Measurements from ENCODE around the gene SYNJ2.

Gene SYNJ2

GRCh38 chr6:158057213-158057987 lies 75.7 kb downstream of the SYNJ2 start:
- DNase-seq (ENCODE audit: low spot score), result no peak

GRCh38 chr6:158058171-158058651 lies 76.5 kb downstream of the SYNJ2 start:
- DNase-seq (ENCODE audit: low spot score), result no peak

GRCh38 chr6:158059108-158059507 lies 77.4 kb downstream of the SYNJ2 start:
- DNase-seq (ENCODE audit: low spot score), result no peak

GRCh38 chr6:158060455-158061360 lies 79.0 kb downstream of the SYNJ2 start:
- no peak for DNase-seq (ENCODE audit: low spot score)

- DNase-seq (ENCODE audit: low spot score), result no peak
These were observed 79.7 kb downstream of the SYNJ2 start for GRCh38 chr6:158061361-158061708.

GRCh38 chr6:158061709-158062461 lies 80.2 kb downstream of the SYNJ2 start:
- DNase-seq (ENCODE audit: low spot score), result no peak

- DNase-seq (ENCODE audit: low spot score), result no peak
These were observed 82.1 kb downstream of the SYNJ2 start for GRCh38 chr6:158063736-158064135.

GRCh38 chr6:158064725-158065251 lies 83.1 kb downstream of the SYNJ2 start:
- no peak for DNase-seq (ENCODE audit: low spot score)

- DNase-seq (ENCODE audit: low spot score), result no peak
These were observed 84.6 kb downstream of the SYNJ2 start for GRCh38 chr6:158066136-158066781.

GRCh38 chr6:158067436-158068015 lies 85.9 kb downstream of the SYNJ2 start:
- no peak for DNase-seq (ENCODE audit: low spot score)

GRCh38 chr6:158068156-158068892 lies 86.7 kb downstream of the SYNJ2 start:
- no peak for DNase-seq (ENCODE audit: low spot score)

GRCh38 chr6:158068893-158069799 lies 87.5 kb downstream of the SYNJ2 start:
- DNase-seq (ENCODE audit: low spot score), result no peak

GRCh38 chr6:158069800-158070195 lies 88.1 kb downstream of the SYNJ2 start:
- no peak for DNase-seq (ENCODE audit: low spot score)

GRCh38 chr6:158070513-158070912 lies 88.8 kb downstream of the SYNJ2 start:
- no peak for DNase-seq (ENCODE audit: low spot score)

GRCh38 chr6:158071121-158072082 lies 89.7 kb downstream of the SYNJ2 start:
- DNase-seq (ENCODE audit: low spot score), result no peak

GRCh38 chr6:158072083-158072721 lies 90.5 kb downstream of the SYNJ2 start:
- DNase-seq (ENCODE audit: low spot score), result peak; percentile 48

GRCh38 chr6:158073776-158074175 lies 92.1 kb downstream of the SYNJ2 start:
- no peak for DNase-seq (ENCODE audit: low spot score)

- DNase-seq (ENCODE audit: low spot score), result no peak
These were observed 94.9 kb downstream of the SYNJ2 start for GRCh38 chr6:158076548-158076947.

Measured in hematopoietic multipotent progenitor cell treated with erythropoietin and hydrocortisone succinate and interleukin-3 and kit ligand, for 17 days (in vitro differentiated cells).